ENCODE data around the gene GPS1. TPM values are rescaled to one million over a fixed set of nuclear protein-coding genes. Genes with fewer than 3 reads are reported as not detected.

GPS1 gene
- total RNA-seq, 6 donors from 2014 or later = 55.2 to 147 (median 108) TPM

GRCh38 chr17:82006468-82007227 lies 45.0 kb upstream of the GPS1 start:
- WGBS, 2 donors = 80 to 82% methylated on average over 18 to 23 of the region's 24 CpGs
- no peaks in the 10 kb centered on the region for H3K27me3 ChIP-seq
- TF ChIP-seq EP300 (IDR thresholded peaks at IDR 0.05) = no peak
- no peak overlapping the region for H3K4me3 ChIP-seq
- no peaks in the 10 kb centered on the region for H3K9me3 ChIP-seq
- H3K36me3 ChIP-seq = peaks cover 0 to 10% (median 2%) of the 10 kb centered on the region in 4 donors
- no peak for ATAC-seq (ENCODE audit: low FRiP score in 2 of 2)
- H3K27ac ChIP-seq = no peak overlapping the region
- H3K4me1 ChIP-seq = peaks cover 0 to 5% (median under 1%) of the 10 kb centered on the region in 4 donors
- DNase-seq = peak in 1 of 2 donors; percentile 75

GRCh38 chr17:82007228-82007494 lies 44.5 kb upstream of the GPS1 start:
- no peak for TF ChIP-seq POLR2A (IDR thresholded peaks at IDR 0.05)
- TF ChIP-seq CTCF (IDR thresholded peaks at IDR 0.05) = no peak
- no peak for TF ChIP-seq EP300 (IDR thresholded peaks at IDR 0.05)
- TF ChIP-seq POLR2AphosphoS5 (IDR thresholded peaks at IDR 0.05) = no peak
- Histone ChIP-seq H3K27ac (no peak overlapping the region), H3K36me3 (peaks cover 0 to 15% (median 2%) of the 10 kb centered on the region in 4 donors), H3K9me3 (no peaks in the 10 kb centered on the region), H3K4me1 (peaks cover 0 to 11% (median 3%) of the 10 kb centered on the region in 4 donors), H3K4me3 (no peak overlapping the region), H3K27me3 (no peaks in the 10 kb centered on the region)
- ATAC-seq (ENCODE audit: low FRiP score in 2 of 2) (no peak), DNase-seq (no peak)
- 95% methylated on average over 6 of the region's 6 CpGs; no CpG with 5 or more reads in 1 of the 2 donors for WGBS, 2 donors

GRCh38 chr17:82007495-82008257 lies 44.0 kb upstream of the GPS1 start:
- H3K36me3 ChIP-seq = peaks cover 0 to 15% (median 5%) of the 10 kb centered on the region in 4 donors
- H3K27ac ChIP-seq = no peak overlapping the region
- TF ChIP-seq CTCF (IDR thresholded peaks at IDR 0.05) = no peak
- TF ChIP-seq POLR2A (IDR thresholded peaks at IDR 0.05) = no peak
- no peak for TF ChIP-seq POLR2AphosphoS5 (IDR thresholded peaks at IDR 0.05)
- TF ChIP-seq EP300 (IDR thresholded peaks at IDR 0.05) = no peak
- peak in 1 of 2 donors; percentile 70 for DNase-seq
- H3K27me3 ChIP-seq = no peaks in the 10 kb centered on the region
- ATAC-seq (ENCODE audit: low FRiP score in 2 of 2) = no peak
- no peak overlapping the region for H3K4me3 ChIP-seq
- H3K9me3 ChIP-seq = no peaks in the 10 kb centered on the region
- WGBS, 2 donors = 90 to 95% methylated on average over 11 to 26 of the region's 30 CpGs
- peaks cover 0 to 14% (median 4%) of the 10 kb centered on the region in 4 donors for H3K4me1 ChIP-seq

GRCh38 chr17:82008258-82008940 lies 43.3 kb upstream of the GPS1 start:
- H3K36me3 ChIP-seq = peaks cover 0 to 15% (median 5%) of the 10 kb centered on the region in 4 donors
- H3K27me3 ChIP-seq = no peaks in the 10 kb centered on the region
- no peak overlapping the region for H3K4me3 ChIP-seq
- H3K9me3 ChIP-seq = no peaks in the 10 kb centered on the region
- TF ChIP-seq EP300 (IDR thresholded peaks at IDR 0.05) (no peak), CTCF (IDR thresholded peaks at IDR 0.05) (no peak), POLR2AphosphoS5 (IDR thresholded peaks at IDR 0.05) (no peak), POLR2A (IDR thresholded peaks at IDR 0.05) (no peak)
- no peak for ATAC-seq (ENCODE audit: low FRiP score in 2 of 2)
- H3K27ac ChIP-seq = no peak overlapping the region
- no peak for DNase-seq
- H3K4me1 ChIP-seq = peaks cover 0 to 21% (median 7%) of the 10 kb centered on the region in 4 donors
- 90% methylated on average over 4 to 26 of the region's 26 CpGs for WGBS, 2 donors

GRCh38 chr17:82008941-82009405 lies 42.7 kb upstream of the GPS1 start:
- ATAC-seq (ENCODE audit: low FRiP score in 2 of 2) = no peak

More at GRCh38 chr17:82008941-82009405, 42.7 kb upstream of the GPS1 start:
- Histone ChIP-seq H3K36me3 (peaks cover 0 to 15% (median 5%) of the 10 kb centered on the region in 4 donors), H3K4me1 (peaks cover 0 to 21% (median 10%) of the 10 kb centered on the region in 4 donors), H3K27me3 (no peaks in the 10 kb centered on the region), H3K9me3 (no peaks in the 10 kb centered on the region), H3K27ac (no peak overlapping the region), H3K4me3 (no peak overlapping the region)
- TF ChIP-seq CTCF (IDR thresholded peaks at IDR 0.05) (no peak), POLR2A (IDR thresholded peaks at IDR 0.05) (no peak), POLR2AphosphoS5 (IDR thresholded peaks at IDR 0.05) (no peak), EP300 (IDR thresholded peaks at IDR 0.05) (no peak)
- 82 to 88% methylated on average over 5 to 18 of the region's 28 CpGs for WGBS, 2 donors
- peak in 1 of 2 donors; percentile 81 for DNase-seq
